B cell (primary cell): Measurements from ENCODE around the gene CANX.

Experiments used
- CTCF ChIP-seq: fragments of 200-600 bp; IDR thresholded peaks from one replicate; pipeline ENCODE4 v1.8.0; 2022; ENCODE audit warnings: antibody characterized with exemption, mild to moderate bottlenecking
- EZH2 ChIP-seq: IDR thresholded peaks from 2 replicates; pipeline ENCODE4 v1.6.1; 2012; ENCODE audit warnings: borderline replicate concordance, low read depth, mild to moderate bottlenecking, moderate library complexity, low read length; ENCODE audit not compliant: insufficient read depth, poor library complexity, severe bottlenecking

DNA sequence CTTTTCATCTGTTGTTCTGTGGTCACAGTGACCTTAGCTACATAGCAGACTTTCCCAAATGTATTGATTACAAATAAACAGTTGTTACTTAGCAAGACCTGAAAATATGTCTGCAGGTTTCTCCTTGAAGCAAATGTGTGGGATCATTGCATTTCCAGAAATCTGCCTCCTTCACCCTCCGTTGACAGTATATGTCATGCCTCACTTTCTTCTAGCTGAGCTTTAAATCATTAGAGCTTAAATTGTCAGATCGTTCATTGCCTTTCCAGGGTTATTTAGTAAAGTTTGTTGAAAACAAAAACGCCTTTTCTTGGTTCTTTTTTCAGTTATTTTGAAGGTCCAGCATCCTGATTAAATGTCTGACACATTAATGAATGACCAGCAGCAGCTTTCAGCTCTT lies 31.6 kb downstream of the CANX start:
- no peak for TF ChIP-seq CTCF
- no peak for TF ChIP-seq EZH2
